Suprapubic skin (tissue), 4 donors: ENCODE results near the gene MMD. TPM values are rescaled to one million over a fixed set of nuclear protein-coding genes. Genes with fewer than 3 reads are reported as not detected.
"Not testable (repeated sequence)": the region's sequence is repeated elsewhere in the genome, so short reads cannot be mapped to it uniquely, and the experiment has no call there.

Experiments
- DNase-seq, 2 donors: peaks; one replicate each; pipeline ENCODE4 v3.0.0-alpha.2; 2019; ENCODE audit warnings: low spot score in 2 of 2
- H3K27ac ChIP-seq: fragments of 200-600 bp; sonication (generic); one replicate; pipeline ENCODE4 v1.5.1; 2019
- H3K27me3 ChIP-seq: fragments of 200-600 bp; sonication (generic); one replicate; pipeline ENCODE4 v1.5.1; 2019
- H3K36me3 ChIP-seq: fragments of 200-600 bp; sonication (generic); one replicate; pipeline ENCODE4 v1.5.1; 2019
- H3K4me1 ChIP-seq: fragments of 200-600 bp; sonication (generic); one replicate; pipeline ENCODE4 v1.5.1; 2019
- H3K4me3 ChIP-seq: fragments of 200-600 bp; sonication (generic); one replicate; pipeline ENCODE4 v1.5.1; 2019; ENCODE audit warnings: mild to moderate bottlenecking
- H3K9me3 ChIP-seq: fragments of 200-600 bp; sonication (generic); one replicate; pipeline ENCODE4 v1.5.1; 2019
- EP300 ChIP-seq: sonication (generic); formaldehyde crosslinking; IDR thresholded peaks from one replicate; pipeline ENCODE4 v1.6.1; 2017; ENCODE audit warnings: antibody characterized with exemption
- POLR2A ChIP-seq, 2 donors: fragments of 450-650 bp; IDR thresholded peaks; one replicate each; pipeline ENCODE4 v1.6.1; 2017; ENCODE audit warnings: antibody characterized with exemption in 2 of 2, mild to moderate bottlenecking in 2 of 2, moderate library complexity in 2 of 2
- POLR2AphosphoS5 ChIP-seq, 3 donors: sonication (generic); formaldehyde crosslinking; IDR thresholded peaks; one replicate each; pipeline ENCODE4 v1.6.1; 2017; ENCODE audit warnings: antibody characterized with exemption in 3 of 3
- WGBS: methylation state at CpG from one replicate; pipeline ENCODE4 v1.1.5; 2018; 5-methylcytosine and 5-hydroxymethylcytosine counted together
- total RNA-seq, 4 donors: library from RNA; depleted of rRNA; stranded (reverse); fragments of >200 nt; gene quantifications; one replicate each; pipeline ENCODE4 v1.1.0, GENCODE V29; 2016
- TF ChIP-seq, protein P1 (sequence below), 2 donors: fragments of 200-600 bp in 1 of 2; fragments of 450-650 bp in 1 of 2; sonication (generic) in 1 of 2; IDR thresholded peaks; one replicate each; pipeline ENCODE4 v1.5.1; 2016 to 2019; ENCODE audit warnings: antibody characterized with exemption in 2 of 2, mild to moderate bottlenecking in 1 of 2, moderate library complexity in 1 of 2

Gene MMD
- total RNA-seq, 4 donors from 2014 or later, result 7.8 to 14.1 (median 9.4) TPM

DNA sequence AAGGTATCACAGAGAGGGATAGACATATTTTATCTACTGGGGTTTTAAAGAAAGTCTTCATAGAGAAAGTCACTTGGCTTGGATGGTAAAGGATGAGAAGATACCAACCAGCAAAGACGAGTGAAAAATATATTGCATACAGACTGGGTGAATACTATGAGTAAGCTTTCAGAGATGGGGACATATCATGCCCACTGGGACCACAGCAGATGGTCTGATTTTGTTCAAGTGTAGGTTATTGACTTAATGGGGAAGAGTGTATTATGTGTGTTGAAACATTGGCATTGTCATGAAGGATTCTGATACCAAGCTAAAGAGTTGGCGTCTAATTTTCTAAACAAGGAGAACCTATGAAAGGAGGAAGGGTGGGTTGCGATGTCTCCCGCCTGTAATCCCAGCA is 13.8 kb upstream of the MMD start:
- peaks cover 29% of the 10 kb centered on the region for H3K4me1 ChIP-seq
- DNase-seq, result no peak
- TF ChIP-seq POLR2A (IDR thresholded peaks at IDR 0.05), result no peak
- H3K27ac ChIP-seq, result no peak overlapping the region
- 94% methylated on average over 4 of the region's 4 CpGs for WGBS
- H3K9me3 ChIP-seq, result no peaks in the 10 kb centered on the region
- H3K36me3 ChIP-seq, result no peaks in the 10 kb centered on the region
- H3K4me3 ChIP-seq, result no peak overlapping the region
- H3K27me3 ChIP-seq, result no peaks in the 10 kb centered on the region

- no peak for DNase-seq
- Histone ChIP-seq H3K9me3 (no peaks in the 10 kb centered on the region), H3K36me3 (no peaks in the 10 kb centered on the region), H3K27me3 (no peaks in the 10 kb centered on the region), H3K4me1 (peaks cover 25% of the 10 kb centered on the region), H3K27ac (no peak overlapping the region), H3K4me3 (no peak overlapping the region)
- TF ChIP-seq EP300 (no peak), POLR2AphosphoS5 (IDR thresholded peaks at IDR 0.05) (no peak), POLR2A (IDR thresholded peaks at IDR 0.05) (no peak)
- TF ChIP-seq, protein P1, sequence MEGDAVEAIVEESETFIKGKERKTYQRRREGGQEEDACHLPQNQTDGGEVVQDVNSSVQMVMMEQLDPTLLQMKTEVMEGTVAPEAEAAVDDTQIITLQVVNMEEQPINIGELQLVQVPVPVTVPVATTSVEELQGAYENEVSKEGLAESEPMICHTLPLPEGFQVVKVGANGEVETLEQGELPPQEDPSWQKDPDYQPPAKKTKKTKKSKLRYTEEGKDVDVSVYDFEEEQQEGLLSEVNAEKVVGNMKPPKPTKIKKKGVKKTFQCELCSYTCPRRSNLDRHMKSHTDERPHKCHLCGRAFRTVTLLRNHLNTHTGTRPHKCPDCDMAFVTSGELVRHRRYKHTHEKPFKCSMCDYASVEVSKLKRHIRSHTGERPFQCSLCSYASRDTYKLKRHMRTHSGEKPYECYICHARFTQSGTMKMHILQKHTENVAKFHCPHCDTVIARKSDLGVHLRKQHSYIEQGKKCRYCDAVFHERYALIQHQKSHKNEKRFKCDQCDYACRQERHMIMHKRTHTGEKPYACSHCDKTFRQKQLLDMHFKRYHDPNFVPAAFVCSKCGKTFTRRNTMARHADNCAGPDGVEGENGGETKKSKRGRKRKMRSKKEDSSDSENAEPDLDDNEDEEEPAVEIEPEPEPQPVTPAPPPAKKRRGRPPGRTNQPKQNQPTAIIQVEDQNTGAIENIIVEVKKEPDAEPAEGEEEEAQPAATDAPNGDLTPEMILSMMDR (IDR thresholded peaks at IDR 0.05), result no peak
- WGBS, result 90% methylated on average over 1 of the region's 1 CpG
Measured at GRCh38 chr17:55434721-55435120, 13.1 kb upstream of the MMD start.

DNA sequence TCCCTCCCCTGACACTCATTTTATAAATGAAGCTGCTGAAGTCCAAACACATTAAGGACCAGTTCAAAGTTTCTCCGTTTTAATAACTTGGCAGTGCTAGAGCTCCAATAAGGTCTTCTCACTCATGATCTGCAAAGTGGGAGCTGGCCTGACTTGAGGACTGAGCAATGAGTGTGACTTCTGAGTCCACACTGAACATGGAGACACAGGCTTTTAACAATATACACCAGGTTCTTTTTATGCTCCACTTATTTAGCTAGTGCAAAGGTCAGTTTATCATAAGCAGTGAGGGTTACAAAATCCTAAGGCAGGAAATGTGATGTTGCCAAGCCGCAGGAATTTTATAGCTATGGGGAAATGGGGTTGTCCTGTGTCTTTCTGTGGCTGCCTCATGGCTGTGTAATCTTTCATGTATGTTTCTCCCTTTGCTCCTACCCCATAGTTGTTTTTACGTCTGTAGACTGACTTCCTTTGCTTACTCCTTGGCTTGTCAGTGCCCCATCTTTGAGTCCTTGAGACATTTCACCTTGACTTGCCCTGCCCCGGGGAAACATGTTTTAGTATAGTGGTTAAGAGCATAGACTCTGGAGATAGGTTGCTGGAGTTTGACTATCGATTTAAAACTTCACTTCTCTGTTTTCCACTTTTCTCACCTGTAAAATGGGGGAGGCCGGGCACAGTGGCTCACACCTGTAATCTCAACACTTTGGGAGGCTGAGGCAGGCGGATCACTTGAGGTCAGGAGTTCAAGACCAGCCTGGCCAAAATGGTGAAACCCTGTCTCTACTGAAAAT is 12.2 kb upstream of the MMD start:
- peaks cover 25% of the 10 kb centered on the region for H3K4me1 ChIP-seq

DNA sequence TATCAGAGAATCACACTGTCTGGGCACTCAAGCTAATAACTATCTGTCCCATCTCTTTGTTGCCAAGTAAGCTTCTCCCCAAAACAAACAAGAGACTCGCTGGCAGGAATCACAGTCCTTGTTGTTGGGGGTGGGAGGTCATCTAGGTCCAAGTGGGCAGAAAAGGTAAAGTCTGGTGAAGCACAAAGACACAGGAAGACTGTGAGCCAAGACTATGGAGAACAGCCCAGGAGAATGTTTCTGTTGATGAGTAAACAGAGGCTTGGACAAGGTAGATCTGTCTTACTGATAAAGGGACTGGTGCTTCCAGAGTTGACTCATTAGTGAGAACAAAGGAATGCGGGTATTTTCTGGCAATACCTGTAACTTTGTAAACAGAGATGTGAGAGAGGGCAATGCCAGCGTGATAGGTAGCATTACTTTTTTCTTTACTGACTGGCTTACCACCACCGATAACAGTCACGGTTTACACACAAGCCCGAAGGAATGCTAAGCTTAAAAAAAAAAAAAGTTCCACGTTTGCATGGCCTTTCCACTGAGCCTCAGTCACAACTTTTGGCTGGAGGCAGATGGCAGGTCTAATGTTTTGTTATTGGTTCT is 11.5 kb upstream of the MMD start:
- Histone ChIP-seq H3K9me3 (no peaks in the 10 kb centered on the region), H3K27me3 (no peaks in the 10 kb centered on the region), H3K36me3 (no peaks in the 10 kb centered on the region), H3K4me3 (no peak overlapping the region), H3K4me1 (peaks cover 25% of the 10 kb centered on the region), H3K27ac (peak overlapping the region; percentile 63)
- DNase-seq, result no peak
- TF ChIP-seq EP300, result no peak
- TF ChIP-seq POLR2A (IDR thresholded peaks at IDR 0.05), result no peak
- TF ChIP-seq, protein P1 (IDR thresholded peaks at IDR 0.05), result no peak
- TF ChIP-seq POLR2AphosphoS5 (IDR thresholded peaks at IDR 0.05), result no peak
- 44% methylated on average over 7 of the region's 7 CpGs for WGBS

More for the DNA sequence above, 12.2 kb upstream of the MMD start:
- no peak for DNase-seq
- WGBS, result 62% methylated on average over 7 of the region's 7 CpGs
- Histone ChIP-seq H3K9me3 (no peaks in the 10 kb centered on the region), H3K36me3 (no peaks in the 10 kb centered on the region), H3K27ac (peak overlapping the region; percentile 63), H3K4me3 (no peak overlapping the region), H3K27me3 (no peaks in the 10 kb centered on the region)
- TF ChIP-seq POLR2AphosphoS5 (IDR thresholded peaks at IDR 0.05), result no peak
- no peak for TF ChIP-seq POLR2A (IDR thresholded peaks at IDR 0.05)
- no peak for TF ChIP-seq EP300
- TF ChIP-seq, protein P1 (IDR thresholded peaks at IDR 0.05), result no peak

GRCh38 chr17:55432358-55433028 is 10.9 kb upstream of the MMD start:
- no peaks in the 10 kb centered on the region for H3K27me3 ChIP-seq
- no peak for TF ChIP-seq POLR2AphosphoS5 (IDR thresholded peaks at IDR 0.05)
- TF ChIP-seq POLR2A (IDR thresholded peaks at IDR 0.05), result no peak
- TF ChIP-seq, protein P1 (IDR thresholded peaks at IDR 0.05), result no peak
- no peak for TF ChIP-seq EP300
- no peak overlapping the region for H3K4me3 ChIP-seq
- peaks cover 25% of the 10 kb centered on the region for H3K4me1 ChIP-seq
- no peaks in the 10 kb centered on the region for H3K36me3 ChIP-seq
- H3K9me3 ChIP-seq, result no peaks in the 10 kb centered on the region
- DNase-seq, result no peak
- 87% methylated on average over 4 of the region's 4 CpGs for WGBS
- no peak overlapping the region for H3K27ac ChIP-seq

DNA sequence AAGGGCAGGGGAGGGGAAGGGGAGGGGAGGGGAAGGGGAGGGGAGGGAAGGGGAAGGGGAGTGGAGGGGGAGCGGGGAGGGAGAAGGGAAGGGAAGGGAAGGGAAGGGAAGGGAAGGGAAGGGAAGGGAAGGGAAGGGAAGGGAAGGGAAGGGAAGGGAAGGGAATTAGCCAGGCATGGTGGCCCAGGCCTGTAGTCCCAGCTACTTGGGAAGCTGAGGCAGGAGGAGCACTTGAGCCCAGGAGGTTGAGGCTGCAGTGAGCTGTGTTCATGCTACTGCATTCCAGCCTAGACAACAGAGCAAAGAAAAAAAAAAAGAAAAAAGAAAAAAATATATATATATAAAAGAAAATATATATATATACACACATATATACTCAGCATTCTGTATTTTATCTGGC is 10.3 kb upstream of the MMD start:
- H3K36me3 ChIP-seq, H3K27ac ChIP-seq, H3K9me3 ChIP-seq, H3K27me3 ChIP-seq, DNase-seq, H3K4me3 ChIP-seq: not testable (repeated sequence)
- no CpG with 5 or more reads among the region's 1 CpG for WGBS
- peaks cover 25% of the 10 kb centered on the region for H3K4me1 ChIP-seq
